ENCODE results near the gene ADCK1. TPM values are rescaled to one million over a fixed set of nuclear protein-coding genes. Genes with fewer than 3 reads are reported as not detected.

The ADCK1 gene
- total and polyA plus RNA-seq, 2 donors (not counting 1 experiment from before 2014, with no cell fraction given), result 10.6 to 18.3 TPM

DNA sequence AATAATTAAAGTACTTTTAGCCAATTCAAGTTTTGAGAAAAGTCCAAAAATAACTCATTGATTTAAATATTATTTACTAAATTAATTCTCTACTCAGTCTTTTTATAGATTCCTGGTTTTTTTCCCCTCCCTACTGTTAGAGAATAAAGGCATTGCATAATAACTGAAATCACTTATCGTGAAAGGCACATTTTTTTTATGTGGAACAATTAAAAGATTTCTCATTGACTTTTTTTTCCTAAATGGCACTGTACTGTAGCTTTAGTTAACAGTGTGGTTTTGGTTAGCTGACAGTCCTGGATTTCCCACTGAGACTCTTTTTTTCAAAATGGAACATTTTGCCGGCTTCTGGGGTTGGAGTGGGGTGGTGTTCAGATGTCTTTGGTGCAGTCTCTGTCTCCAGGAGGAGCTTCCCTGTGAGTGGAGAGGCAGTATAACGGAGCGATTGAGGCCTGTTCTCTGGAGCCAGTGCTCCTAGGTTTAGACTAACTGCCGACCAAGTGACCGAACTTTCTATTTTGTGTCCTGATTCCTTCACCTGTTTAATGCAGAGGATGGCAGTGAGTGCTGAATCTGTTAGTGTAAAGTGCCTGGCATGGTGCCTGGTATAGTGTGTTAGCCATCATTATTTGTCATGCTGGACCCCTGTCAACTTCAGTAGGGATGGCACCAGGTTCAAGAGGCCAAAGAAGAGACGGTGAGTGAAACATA lies 117.7 kb downstream of the ADCK1 start:
- no peaks in the 10 kb centered on the region for H3K36me3 ChIP-seq (replicated peaks in 1 of 2; ENCODE audit: control extremely low read depth in 1 of 2, control insufficient read depth in 1 of 2, extremely low read depth in 1 of 2, insufficient read depth in 2 of 2, low read length in 1 of 2)
- no peaks in the 10 kb centered on the region for H4K20me1 ChIP-seq (ENCODE audit: control insufficient read depth, insufficient read depth, low read length, poor library complexity, severe bottlenecking)
- TF ChIP-seq, protein P1, sequence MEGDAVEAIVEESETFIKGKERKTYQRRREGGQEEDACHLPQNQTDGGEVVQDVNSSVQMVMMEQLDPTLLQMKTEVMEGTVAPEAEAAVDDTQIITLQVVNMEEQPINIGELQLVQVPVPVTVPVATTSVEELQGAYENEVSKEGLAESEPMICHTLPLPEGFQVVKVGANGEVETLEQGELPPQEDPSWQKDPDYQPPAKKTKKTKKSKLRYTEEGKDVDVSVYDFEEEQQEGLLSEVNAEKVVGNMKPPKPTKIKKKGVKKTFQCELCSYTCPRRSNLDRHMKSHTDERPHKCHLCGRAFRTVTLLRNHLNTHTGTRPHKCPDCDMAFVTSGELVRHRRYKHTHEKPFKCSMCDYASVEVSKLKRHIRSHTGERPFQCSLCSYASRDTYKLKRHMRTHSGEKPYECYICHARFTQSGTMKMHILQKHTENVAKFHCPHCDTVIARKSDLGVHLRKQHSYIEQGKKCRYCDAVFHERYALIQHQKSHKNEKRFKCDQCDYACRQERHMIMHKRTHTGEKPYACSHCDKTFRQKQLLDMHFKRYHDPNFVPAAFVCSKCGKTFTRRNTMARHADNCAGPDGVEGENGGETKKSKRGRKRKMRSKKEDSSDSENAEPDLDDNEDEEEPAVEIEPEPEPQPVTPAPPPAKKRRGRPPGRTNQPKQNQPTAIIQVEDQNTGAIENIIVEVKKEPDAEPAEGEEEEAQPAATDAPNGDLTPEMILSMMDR (IDR thresholded peaks at IDR 0.05), result no peak
- no peak for TF ChIP-seq EZH2 (IDR thresholded peaks at IDR 0.05; ENCODE audit: borderline replicate concordance, insufficient read depth, low read depth, low read length, poor library complexity, severe bottlenecking)
- intact Hi-C loops (cut with micrococcal nuclease), result no loop called here
- POLR2A ChIA-PET, result no interaction called here
- CTCF ChIA-PET, result no interaction called here
- H3K4me2 ChIP-seq (replicated peaks; ENCODE audit: low read depth, low read length, poor library complexity, severe bottlenecking), result no peak overlapping the region
- Mint-ChIP-seq H3K4me3 (no peak overlapping the region), H3K27me3 (no peaks in the 10 kb centered on the region), H3K27ac (no peak overlapping the region), H3K9me3 (ENCODE audit: insufficient read depth) (peaks cover 5% of the 10 kb centered on the region), H3K4me1 (no peaks in the 10 kb centered on the region)
- no peaks in the 10 kb centered on the region for H3K27me3 ChIP-seq (replicated peaks in 1 of 4; ENCODE audit: control extremely low read depth in 1 of 4, control insufficient read depth in 3 of 4, insufficient read depth in 4 of 4, low read length in 3 of 4)
- 93% methylated on average over 5 of the region's 7 CpGs for WGBS (ENCODE audit: insufficient coverage)
- no peak overlapping the region for H3K9ac ChIP-seq (ENCODE audit: low read length)
- H3K4me3 ChIP-seq (ENCODE audit: control extremely low read depth in 1 of 5, extremely low read depth in 1 of 5, insufficient read depth in 1 of 5, low read depth in 2 of 5, low read length in 4 of 5), result no peak overlapping the region
- no peaks in the 10 kb centered on the region for H3K79me2 ChIP-seq (ENCODE audit: control insufficient read depth, insufficient read depth, low read length)
- no peak overlapping the region for H3K27ac ChIP-seq (ENCODE audit: low read length in 2 of 2)
- DNase-seq (no peak), ATAC-seq (ENCODE audit: low read depth) (no peak)
- no peaks in the 10 kb centered on the region for H3K4me1 ChIP-seq (ENCODE audit: control insufficient read depth in 2 of 2, insufficient read depth in 2 of 2, low read length in 2 of 2)
- H2AFZ ChIP-seq (ENCODE audit: insufficient read depth, low read depth, low read length, poor library complexity, severe bottlenecking), result no peak overlapping the region
- peaks cover 0 to 4% (median 0%) of the 10 kb centered on the region in 3 donors for H3K9me3 ChIP-seq (ENCODE audit: control extremely low read depth in 1 of 3, control insufficient read depth in 2 of 3, insufficient read depth in 1 of 3, low read length in 2 of 3)

DNA sequence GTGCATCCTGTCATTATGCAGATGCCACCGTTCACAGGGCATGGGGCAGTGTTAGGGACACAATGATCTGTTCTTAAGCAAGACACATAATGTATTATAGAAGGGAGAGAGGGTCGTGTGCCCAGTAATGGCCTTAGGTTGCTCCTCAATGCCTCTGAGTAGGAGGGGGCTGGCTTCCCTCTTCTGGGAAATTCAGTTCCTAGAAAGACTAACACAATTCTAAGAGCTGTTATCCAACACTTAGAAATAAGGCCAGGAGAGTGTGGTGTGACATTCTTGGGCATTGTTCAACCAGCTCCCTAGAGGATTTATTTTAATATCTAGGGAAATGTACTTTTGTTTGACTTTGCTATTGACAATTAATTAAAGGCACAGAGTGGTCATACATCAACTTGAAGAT lies 118.5 kb downstream of the ADCK1 start:
- no CpG with 5 or more reads among the region's 2 CpGs for WGBS (ENCODE audit: insufficient coverage)
- no peak overlapping the region for H3K9ac ChIP-seq (ENCODE audit: low read length)

More for the DNA sequence above, 118.5 kb downstream of the ADCK1 start:
- Histone ChIP-seq H3K36me3 (replicated peaks in 1 of 2; ENCODE audit: control extremely low read depth in 1 of 2, control insufficient read depth in 1 of 2, extremely low read depth in 1 of 2, insufficient read depth in 2 of 2, low read length in 1 of 2) (no peaks in the 10 kb centered on the region), H3K4me2 (replicated peaks; ENCODE audit: low read depth, low read length, poor library complexity, severe bottlenecking) (no peak overlapping the region), H3K4me1 (ENCODE audit: control insufficient read depth in 2 of 2, insufficient read depth in 2 of 2, low read length in 2 of 2) (no peaks in the 10 kb centered on the region), H2AFZ (ENCODE audit: insufficient read depth, low read depth, low read length, poor library complexity, severe bottlenecking) (no peak overlapping the region), H4K20me1 (ENCODE audit: control insufficient read depth, insufficient read depth, low read length, poor library complexity, severe bottlenecking) (no peaks in the 10 kb centered on the region), H3K27me3 (replicated peaks in 1 of 4; ENCODE audit: control extremely low read depth in 1 of 4, control insufficient read depth in 3 of 4, insufficient read depth in 4 of 4, low read length in 3 of 4) (no peaks in the 10 kb centered on the region), H3K9me3 (ENCODE audit: control extremely low read depth in 1 of 3, control insufficient read depth in 2 of 3, insufficient read depth in 1 of 3, low read length in 2 of 3) (peaks cover 0 to 4% (median 0%) of the 10 kb centered on the region in 3 donors), H3K79me2 (ENCODE audit: control insufficient read depth, insufficient read depth, low read length) (no peaks in the 10 kb centered on the region), H3K27ac (ENCODE audit: low read length in 2 of 2) (no peak overlapping the region), H3K4me3 (ENCODE audit: control extremely low read depth in 1 of 5, extremely low read depth in 1 of 5, insufficient read depth in 1 of 5, low read depth in 2 of 5, low read length in 4 of 5) (no peak overlapping the region)
- DNase-seq (no peak), ATAC-seq (ENCODE audit: low read depth) (no peak)
- Mint-ChIP-seq H3K27me3 (no peaks in the 10 kb centered on the region), H3K4me3 (no peak overlapping the region), H3K9me3 (ENCODE audit: insufficient read depth) (peaks cover 5% of the 10 kb centered on the region), H3K27ac (no peak overlapping the region), H3K4me1 (no peaks in the 10 kb centered on the region)
- ChIA-PET CTCF (no interaction called here), POLR2A (no interaction called here)
- no peak for TF ChIP-seq EZH2 (IDR thresholded peaks at IDR 0.05; ENCODE audit: borderline replicate concordance, insufficient read depth, low read depth, low read length, poor library complexity, severe bottlenecking)
- TF ChIP-seq, protein P1 (IDR thresholded peaks at IDR 0.05), result no peak
- intact Hi-C loops (cut with micrococcal nuclease), result no loop called here

Data from B cell (primary cell).